Measurements from ENCODE around the gene KRTAP15-1. TPM values are rescaled to one million over a fixed set of nuclear protein-coding genes. Genes with fewer than 3 reads are reported as not detected.

KRTAP15-1 gene
- polyA plus RNA-seq, 3 donors, result not detected

DNA sequence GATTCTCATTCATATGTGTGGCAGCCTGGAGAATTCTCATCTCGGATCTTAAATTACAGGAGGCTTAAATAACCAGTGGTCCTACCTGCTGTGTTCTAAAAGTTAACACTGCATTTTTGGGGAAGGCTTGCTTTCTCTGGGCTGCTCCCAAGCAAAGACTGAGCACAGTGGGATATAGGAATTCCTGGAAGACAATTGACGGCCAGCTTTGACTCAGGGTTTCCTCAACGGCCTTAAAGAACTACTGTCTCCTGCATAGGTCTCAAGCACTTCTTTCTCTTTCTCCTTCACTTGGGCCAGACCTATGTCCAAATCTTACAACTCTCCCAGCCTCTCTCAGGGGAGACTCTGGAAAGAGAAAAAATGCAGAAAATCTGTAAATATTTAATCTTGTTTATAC is 13.3 kb upstream of the KRTAP15-1 start:
- no peaks in the 10 kb centered on the region for H3K4me1 ChIP-seq (ENCODE audit: control insufficient read depth in 1 of 2, insufficient read depth in 2 of 2, low read length in 2 of 2)
- no peaks in the 10 kb centered on the region for H3K79me2 ChIP-seq (ENCODE audit: insufficient read depth, low read length)
- H3K4me3 Mint-ChIP-seq, result no peak overlapping the region
- no peak overlapping the region for H3K4me2 ChIP-seq (replicated peaks; ENCODE audit: extremely low read depth, low read length, poor library complexity, severe bottlenecking)
- 93% methylated on average over 3 of the region's 3 CpGs for WGBS (ENCODE audit: insufficient coverage)
- H3K9me3 ChIP-seq (replicated peaks in 1 of 2; ENCODE audit: control insufficient read depth in 1 of 2, insufficient read depth in 1 of 2, low read length in 2 of 2), result no peaks in the 10 kb centered on the region
- TF ChIP-seq, protein P1, sequence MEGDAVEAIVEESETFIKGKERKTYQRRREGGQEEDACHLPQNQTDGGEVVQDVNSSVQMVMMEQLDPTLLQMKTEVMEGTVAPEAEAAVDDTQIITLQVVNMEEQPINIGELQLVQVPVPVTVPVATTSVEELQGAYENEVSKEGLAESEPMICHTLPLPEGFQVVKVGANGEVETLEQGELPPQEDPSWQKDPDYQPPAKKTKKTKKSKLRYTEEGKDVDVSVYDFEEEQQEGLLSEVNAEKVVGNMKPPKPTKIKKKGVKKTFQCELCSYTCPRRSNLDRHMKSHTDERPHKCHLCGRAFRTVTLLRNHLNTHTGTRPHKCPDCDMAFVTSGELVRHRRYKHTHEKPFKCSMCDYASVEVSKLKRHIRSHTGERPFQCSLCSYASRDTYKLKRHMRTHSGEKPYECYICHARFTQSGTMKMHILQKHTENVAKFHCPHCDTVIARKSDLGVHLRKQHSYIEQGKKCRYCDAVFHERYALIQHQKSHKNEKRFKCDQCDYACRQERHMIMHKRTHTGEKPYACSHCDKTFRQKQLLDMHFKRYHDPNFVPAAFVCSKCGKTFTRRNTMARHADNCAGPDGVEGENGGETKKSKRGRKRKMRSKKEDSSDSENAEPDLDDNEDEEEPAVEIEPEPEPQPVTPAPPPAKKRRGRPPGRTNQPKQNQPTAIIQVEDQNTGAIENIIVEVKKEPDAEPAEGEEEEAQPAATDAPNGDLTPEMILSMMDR (IDR thresholded peaks at IDR 0.05), result no peak
- no peak overlapping the region for H2AFZ ChIP-seq (ENCODE audit: insufficient read depth, low read depth, low read length, poor library complexity, severe bottlenecking)
- peaks cover 0 to 3% (median 0%) of the 10 kb centered on the region in 7 donors for H3K9me3 Mint-ChIP-seq
- no peaks in the 10 kb centered on the region for H3K27me3 ChIP-seq (ENCODE audit: control insufficient read depth in 2 of 2, insufficient read depth in 2 of 2, low read length in 2 of 2)
- no peaks in the 10 kb centered on the region for H3K4me1 Mint-ChIP-seq
- DNase-seq, result no peak
- intact Hi-C loops (cut with micrococcal nuclease), result no loop called here
- no peaks in the 10 kb centered on the region for H3K36me3 Mint-ChIP-seq
- peaks cover 0 to 4% (median 0%) of the 10 kb centered on the region in 3 donors for H3K27me3 Mint-ChIP-seq (ENCODE audit: low read depth in 3 of 3)
- H4K20me1 ChIP-seq (ENCODE audit: insufficient read depth, low read length), result no peaks in the 10 kb centered on the region
- no peak overlapping the region for H3K4me3 ChIP-seq (replicated peaks in 1 of 3; ENCODE audit: low read depth in 2 of 3, low read length in 3 of 3)
- H3K27ac Mint-ChIP-seq, result no peak overlapping the region
- no peaks in the 10 kb centered on the region for H3K36me3 ChIP-seq (replicated peaks in 1 of 2; ENCODE audit: control insufficient read depth in 1 of 2, insufficient read depth in 2 of 2, low read length in 2 of 2)
- H3K9ac ChIP-seq (ENCODE audit: insufficient read depth, low read length, poor library complexity, severe bottlenecking), result no peak overlapping the region
- no peak overlapping the region for H3K27ac ChIP-seq (ENCODE audit: low read depth in 1 of 2, low read length in 2 of 2)

DNA sequence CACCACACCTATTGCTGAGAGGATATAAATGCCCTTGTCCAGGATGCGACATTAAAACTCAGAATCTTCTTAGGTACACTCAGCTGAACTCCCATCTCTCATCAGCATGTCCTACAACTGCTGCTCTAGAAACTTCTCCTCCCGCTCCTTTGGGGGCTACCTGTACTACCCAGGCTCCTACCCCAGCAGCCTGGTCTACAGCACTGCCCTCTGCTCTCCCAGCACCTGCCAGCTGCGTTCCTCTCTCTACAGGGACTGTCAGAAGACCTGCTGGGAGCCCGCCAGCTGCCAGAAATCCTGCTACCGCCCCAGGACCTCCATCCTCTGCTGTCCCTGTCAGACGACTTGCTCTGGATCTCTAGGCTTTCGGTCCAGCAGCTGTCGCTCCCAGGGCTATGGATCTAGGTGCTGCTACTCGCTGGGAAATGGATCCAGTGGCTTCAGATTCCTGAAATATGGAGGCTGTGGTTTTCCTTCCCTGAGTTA is 9.9 kb upstream of the KRTAP15-1 start, which contains the start of gene KRTAP13-4:
Gene KRTAP13-4, plus strand, starts transcription at position 51 of the 486 bp plus-strand sequence. Its CDS starts 56 bp downstream, at position 107.
- TF ChIP-seq, protein P1 (IDR thresholded peaks at IDR 0.05), result no peak
- Mint-ChIP-seq H3K4me1 (no peaks in the 10 kb centered on the region), H3K36me3 (no peaks in the 10 kb centered on the region), H3K27me3 (ENCODE audit: low read depth in 3 of 3) (peaks cover 0 to 4% (median 0%) of the 10 kb centered on the region in 3 donors), H3K9me3 (peaks cover 0 to 3% (median 0%) of the 10 kb centered on the region in 7 donors), H3K27ac (no peak within 1 kb of the TSS), H3K4me3 (no peak within 1 kb of the TSS)
- WGBS (ENCODE audit: insufficient coverage), result 79% methylated on average over 7 of the region's 9 CpGs
- H3K4me2 ChIP-seq (replicated peaks; ENCODE audit: extremely low read depth, low read length, poor library complexity, severe bottlenecking), result no peak within 1 kb of the TSS
- H2AFZ ChIP-seq (ENCODE audit: insufficient read depth, low read depth, low read length, poor library complexity, severe bottlenecking), result no peak within 1 kb of the TSS
- intact Hi-C loops (cut with micrococcal nuclease), result no loop called here
- DNase-seq, result no peak
- H3K9ac ChIP-seq (ENCODE audit: insufficient read depth, low read length, poor library complexity, severe bottlenecking), result no peak within 1 kb of the TSS
- H3K9me3 ChIP-seq (replicated peaks in 1 of 2; ENCODE audit: control insufficient read depth in 1 of 2, insufficient read depth in 1 of 2, low read length in 2 of 2), result no peaks in the 10 kb centered on the region
- H3K27me3 ChIP-seq (ENCODE audit: control insufficient read depth in 2 of 2, insufficient read depth in 2 of 2, low read length in 2 of 2), result no peaks in the 10 kb centered on the region
- H3K27ac ChIP-seq (ENCODE audit: low read depth in 1 of 2, low read length in 2 of 2), result no peak within 1 kb of the TSS
- H3K79me2 ChIP-seq (ENCODE audit: insufficient read depth, low read length), result no peaks in the 10 kb centered on the region
- no peaks in the 10 kb centered on the region for H3K36me3 ChIP-seq (replicated peaks in 1 of 2; ENCODE audit: control insufficient read depth in 1 of 2, insufficient read depth in 2 of 2, low read length in 2 of 2)
- H3K4me3 ChIP-seq (replicated peaks in 1 of 3; ENCODE audit: low read depth in 2 of 3, low read length in 3 of 3), result no peak within 1 kb of the TSS
- H4K20me1 ChIP-seq (ENCODE audit: insufficient read depth, low read length), result no peaks in the 10 kb centered on the region
- no peaks in the 10 kb centered on the region for H3K4me1 ChIP-seq (ENCODE audit: control insufficient read depth in 1 of 2, insufficient read depth in 2 of 2, low read length in 2 of 2)

Measured in CD14-positive monocyte (primary cell).